OCI-LY1 (cell line): ENCODE measurements around the gene RAB22A.

Experiments
- EZH2 ChIP-seq: fragments of 200-600 bp; sonication (generic), shearing (Covaris generic); IDR thresholded peaks from 2 replicates; pipeline ENCODE4 v1.8.0; 2017; ENCODE audit warnings: borderline replicate concordance, mixed run types, mild to moderate bottlenecking, antibody characterized with exemption, low read length, moderate library complexity, mixed read lengths
- TF ChIP-seq, protein P1 (sequence below): fragments of 200-600 bp; sonication (generic), shearing (Covaris generic); IDR thresholded peaks from 2 replicates; pipeline ENCODE4 v1.5.1; 2017; ENCODE audit warnings: mild to moderate bottlenecking, antibody characterized with exemption, low read length, moderate library complexity, mixed read lengths

DNA sequence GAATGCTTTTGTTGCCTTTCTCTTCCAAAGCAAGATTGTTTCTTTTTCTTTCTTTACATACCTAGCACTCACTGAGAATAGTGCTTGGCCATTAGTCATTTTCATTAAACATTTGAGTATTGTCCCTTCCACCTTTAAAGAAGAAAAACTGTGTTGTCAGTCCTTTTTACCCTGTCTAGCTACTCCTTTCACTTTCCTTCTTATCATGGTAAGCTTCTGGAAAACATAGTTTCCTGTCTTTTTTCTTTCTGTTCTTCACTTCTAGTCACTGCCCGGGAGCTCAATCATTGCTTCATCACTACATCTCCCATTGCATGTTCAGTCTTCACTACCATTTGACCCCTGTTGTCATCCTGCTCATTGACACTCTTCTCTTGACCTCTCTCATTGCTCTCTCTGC is 91.6 kb downstream of the RAB22A start:
- TF ChIP-seq, protein P1, sequence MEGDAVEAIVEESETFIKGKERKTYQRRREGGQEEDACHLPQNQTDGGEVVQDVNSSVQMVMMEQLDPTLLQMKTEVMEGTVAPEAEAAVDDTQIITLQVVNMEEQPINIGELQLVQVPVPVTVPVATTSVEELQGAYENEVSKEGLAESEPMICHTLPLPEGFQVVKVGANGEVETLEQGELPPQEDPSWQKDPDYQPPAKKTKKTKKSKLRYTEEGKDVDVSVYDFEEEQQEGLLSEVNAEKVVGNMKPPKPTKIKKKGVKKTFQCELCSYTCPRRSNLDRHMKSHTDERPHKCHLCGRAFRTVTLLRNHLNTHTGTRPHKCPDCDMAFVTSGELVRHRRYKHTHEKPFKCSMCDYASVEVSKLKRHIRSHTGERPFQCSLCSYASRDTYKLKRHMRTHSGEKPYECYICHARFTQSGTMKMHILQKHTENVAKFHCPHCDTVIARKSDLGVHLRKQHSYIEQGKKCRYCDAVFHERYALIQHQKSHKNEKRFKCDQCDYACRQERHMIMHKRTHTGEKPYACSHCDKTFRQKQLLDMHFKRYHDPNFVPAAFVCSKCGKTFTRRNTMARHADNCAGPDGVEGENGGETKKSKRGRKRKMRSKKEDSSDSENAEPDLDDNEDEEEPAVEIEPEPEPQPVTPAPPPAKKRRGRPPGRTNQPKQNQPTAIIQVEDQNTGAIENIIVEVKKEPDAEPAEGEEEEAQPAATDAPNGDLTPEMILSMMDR: no peak
- no peak for TF ChIP-seq EZH2
